Right lobe of liver (tissue), 6 donors: ENCODE results near the gene RTTN. TPM values are rescaled to one million over a fixed set of nuclear protein-coding genes. Genes with fewer than 3 reads are reported as not detected.

Experiments
- ATAC-seq, 4 donors: fragments of 200-7000 bp; cut with Tn5 transposase; one replicate each; pipeline ENCODE4 v1.9.1; 2020; ENCODE audit warnings: mild to moderate bottlenecking in 4 of 4, moderate library complexity in 4 of 4
- DNase-seq, 3 donors: peaks; one replicate each; pipeline ENCODE4 v3.0.0-alpha.2; 2020
- H3K27ac ChIP-seq, 3 donors: fragments of 200-600 bp; one replicate each; pipeline ENCODE4 v1.8.0; 2022
- H3K27me3 ChIP-seq, 2 donors: fragments of 200-600 bp; one replicate each; pipeline ENCODE4 v1.8.0; 2022
- H3K36me3 ChIP-seq, 4 donors: fragments of 200-600 bp; sonication (generic) in 1 of 4; one replicate each; pipeline versions ENCODE4 v1.5.1 to v1.8.0; 2017 to 2022; ENCODE audit warnings: control low read depth in 1 of 4
- H3K4me1 ChIP-seq, 4 donors: fragments of 200-600 bp; sonication (generic) in 1 of 4; one replicate each; pipeline versions ENCODE4 v1.5.1 to v1.8.0; 2017 to 2022; ENCODE audit warnings: control low read depth in 1 of 4
- H3K4me3 ChIP-seq, 3 donors: fragments of 200-600 bp; one replicate each; pipeline ENCODE4 v1.8.0; 2022
- H3K9me3 ChIP-seq, 4 donors: fragments of 200-600 bp; sonication (generic) in 1 of 4; one replicate each; pipeline versions ENCODE4 v1.5.1 to v1.8.0; 2017 to 2022; ENCODE audit warnings: control low read depth in 1 of 4
- POLR2A ChIP-seq: fragments of 450-650 bp; IDR thresholded peaks from one replicate; pipeline ENCODE4 v1.6.1; 2017; ENCODE audit warnings: antibody characterized with exemption, mild to moderate bottlenecking
- WGBS: methylation state at CpG from one replicate; pipeline ENCODE4 v1.1.6; 2018; ENCODE audit warnings: low coverage, low lambda C conversion rate; ENCODE audit not compliant: insufficient coverage; ENCODE audit errors: missing lambda C conversion rate; 5-methylcytosine and 5-hydroxymethylcytosine counted together
- intact Hi-C, 2 donors: fragments of 100-400 bp; cut with DNase I; formaldehyde crosslinking; loops; one replicate each; pipeline versions ENCODE4 v1.11.2 to v1.14.1; 2022
- total RNA-seq, 6 experiments: library from RNA; depleted of rRNA in 2 of 6; stranded (reverse); fragments of >200 nt in 2 of 6; fragmentation: NEBNext Ultra II Directional in 3 of 6; extraction: Animal tissue kit (Norgen Biotek cat#: 25700) in 3 of 6; gene quantifications; one replicate each; pipeline versions ENCODE4 v1.1.0 to v1.2.4, GENCODE V29; 2016 to 2023
- TF ChIP-seq, protein P1 (sequence below), 4 donors: fragments of 200-600 bp in 3 of 4; fragments of 450-650 bp in 1 of 4; IDR thresholded peaks; one replicate each; pipeline versions ENCODE4 v1.5.1 to v1.8.0; 2016 to 2022; ENCODE audit warnings: antibody characterized with exemption in 4 of 4, mild to moderate bottlenecking in 2 of 4
- donor health status: DM: no; HTN: yes; CAD: no.
- donor health status: DM: no; HTN: no; CAD: no.
- donor health status: DM: no; HTN: no; CAD: no.
- donor health status: DM: no; HTN: yes; CAD: no.
- donor health status: DM: no; HTN: yes; CAD: no.

The RTTN gene
- total RNA-seq, 6 experiments from 2014 or later: 2.3 to 7.4 (median 6.5) TPM

DNA sequence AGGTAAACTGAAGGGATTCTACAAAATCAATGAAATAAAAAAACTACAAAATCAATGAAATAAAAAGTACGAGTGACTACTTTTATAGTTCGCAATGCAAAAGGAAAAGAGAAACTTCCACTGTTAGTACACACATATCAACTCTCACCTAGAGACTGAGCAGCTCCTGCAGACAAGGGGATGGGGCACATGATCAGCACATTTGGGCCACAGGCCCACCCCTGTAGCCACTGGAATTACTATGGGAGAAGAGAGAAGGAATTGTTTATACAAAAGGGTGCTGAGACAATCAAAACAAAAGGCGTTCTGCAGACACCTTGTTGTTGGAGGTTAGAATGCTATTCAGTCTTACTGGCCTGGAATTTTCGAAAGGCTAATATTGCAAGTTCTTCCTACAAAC lies 223.1 kb downstream of the RTTN start:
- DNase-seq: no peak
- Histone ChIP-seq H3K36me3 (no peaks in the 10 kb centered on the region), H3K27me3 (no peaks in the 10 kb centered on the region), H3K4me3 (no peak overlapping the region), H3K9me3 (no peaks in the 10 kb centered on the region), H3K27ac (no peak overlapping the region), H3K4me1 (no peaks in the 10 kb centered on the region)
- no peak for ATAC-seq
- WGBS: 98% methylated on average over 4 of the region's 4 CpGs
- intact Hi-C loops: no loop called here
- no peak for TF ChIP-seq POLR2A
- TF ChIP-seq, protein P1, sequence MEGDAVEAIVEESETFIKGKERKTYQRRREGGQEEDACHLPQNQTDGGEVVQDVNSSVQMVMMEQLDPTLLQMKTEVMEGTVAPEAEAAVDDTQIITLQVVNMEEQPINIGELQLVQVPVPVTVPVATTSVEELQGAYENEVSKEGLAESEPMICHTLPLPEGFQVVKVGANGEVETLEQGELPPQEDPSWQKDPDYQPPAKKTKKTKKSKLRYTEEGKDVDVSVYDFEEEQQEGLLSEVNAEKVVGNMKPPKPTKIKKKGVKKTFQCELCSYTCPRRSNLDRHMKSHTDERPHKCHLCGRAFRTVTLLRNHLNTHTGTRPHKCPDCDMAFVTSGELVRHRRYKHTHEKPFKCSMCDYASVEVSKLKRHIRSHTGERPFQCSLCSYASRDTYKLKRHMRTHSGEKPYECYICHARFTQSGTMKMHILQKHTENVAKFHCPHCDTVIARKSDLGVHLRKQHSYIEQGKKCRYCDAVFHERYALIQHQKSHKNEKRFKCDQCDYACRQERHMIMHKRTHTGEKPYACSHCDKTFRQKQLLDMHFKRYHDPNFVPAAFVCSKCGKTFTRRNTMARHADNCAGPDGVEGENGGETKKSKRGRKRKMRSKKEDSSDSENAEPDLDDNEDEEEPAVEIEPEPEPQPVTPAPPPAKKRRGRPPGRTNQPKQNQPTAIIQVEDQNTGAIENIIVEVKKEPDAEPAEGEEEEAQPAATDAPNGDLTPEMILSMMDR (IDR thresholded peaks at IDR 0.05): no peak

GRCh38 chr18:69981948-69982347 lies 223.5 kb downstream of the RTTN start:
- ATAC-seq (no peak), DNase-seq (no peak)
- intact Hi-C loops: no loop called here
- TF ChIP-seq POLR2A: no peak
- TF ChIP-seq, protein P1 (IDR thresholded peaks at IDR 0.05): no peak
- Histone ChIP-seq H3K9me3 (no peaks in the 10 kb centered on the region), H3K36me3 (no peaks in the 10 kb centered on the region), H3K27ac (no peak overlapping the region), H3K27me3 (no peaks in the 10 kb centered on the region), H3K4me3 (no peak overlapping the region), H3K4me1 (no peaks in the 10 kb centered on the region)
- 87% methylated on average over 2 of the region's 2 CpGs for WGBS

DNA sequence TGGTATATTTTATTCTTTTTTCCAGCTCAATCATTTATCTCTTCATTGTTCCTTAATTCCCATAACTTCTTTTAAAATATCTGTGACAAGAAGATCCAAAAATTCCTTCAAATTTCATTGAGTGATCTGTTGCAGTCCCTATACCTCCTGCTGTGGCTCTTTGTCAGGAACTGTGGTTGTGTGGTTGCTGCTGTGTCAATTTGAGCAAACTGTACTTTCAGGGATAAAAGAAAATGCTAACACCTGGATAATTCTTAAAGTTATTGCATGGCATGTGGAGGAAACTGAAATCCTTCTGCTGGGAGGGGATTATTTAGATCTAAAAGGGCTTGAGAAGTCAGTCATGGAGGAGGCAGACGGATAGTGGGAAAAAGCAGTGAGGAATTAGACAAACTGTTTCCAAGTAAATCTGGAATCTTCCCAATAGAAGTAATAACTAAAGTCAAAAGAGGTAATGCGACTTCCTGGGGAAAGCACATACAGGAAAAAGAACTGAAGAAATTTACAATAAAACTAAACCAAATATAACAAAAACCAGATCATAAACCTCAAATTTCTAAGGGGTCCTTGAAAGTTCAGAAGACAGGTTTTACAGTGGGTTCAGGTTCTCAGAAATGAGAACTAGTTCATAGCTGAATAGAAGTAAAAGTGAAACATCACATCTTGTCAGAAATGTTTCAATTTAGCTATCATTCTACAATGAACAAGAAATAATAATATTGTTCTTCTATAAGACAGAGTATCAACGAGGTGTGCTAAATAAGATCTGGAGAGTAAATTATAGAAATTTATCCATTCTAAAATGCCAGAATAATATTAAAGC lies 224.3 kb downstream of the RTTN start:
- no peak overlapping the region for H3K4me3 ChIP-seq
- ATAC-seq (no peak), DNase-seq (no peak)
- TF ChIP-seq, protein P1 (IDR thresholded peaks at IDR 0.05): no peak
- TF ChIP-seq POLR2A: no peak
- H3K9me3 ChIP-seq: no peaks in the 10 kb centered on the region
- no peaks in the 10 kb centered on the region for H3K4me1 ChIP-seq
- H3K27ac ChIP-seq: no peak overlapping the region
- no peaks in the 10 kb centered on the region for H3K27me3 ChIP-seq
- H3K36me3 ChIP-seq: no peaks in the 10 kb centered on the region
- 65% methylated on average over 3 of the region's 3 CpGs for WGBS
- intact Hi-C loops: no loop called here

GRCh38 chr18:69980509-69980908 lies 225.0 kb downstream of the RTTN start:
- intact Hi-C loops: no loop called here
- H3K27ac ChIP-seq: no peak overlapping the region
- 61% methylated on average over 4 of the region's 4 CpGs for WGBS

More at GRCh38 chr18:69980509-69980908, 225.0 kb downstream of the RTTN start:
- no peak for TF ChIP-seq POLR2A
- ATAC-seq (no peak), DNase-seq (no peak)
- H3K4me3 ChIP-seq: no peak overlapping the region
- no peaks in the 10 kb centered on the region for H3K9me3 ChIP-seq
- no peaks in the 10 kb centered on the region for H3K4me1 ChIP-seq
- H3K36me3 ChIP-seq: no peaks in the 10 kb centered on the region
- H3K27me3 ChIP-seq: no peaks in the 10 kb centered on the region
